NOMO-1 (cell line): Measurements from ENCODE around the gene PIK3C3.
"Not testable (repeated sequence)": the region's sequence is repeated elsewhere in the genome, so short reads cannot be mapped to it uniquely, and the experiment has no call there.

Experiments
- DNase-seq, 2 experiments: peaks; one replicate each; lab custom pipeline; 2025; ENCODE audit not compliant: unreplicated experiment in 2 of 2; lab: John Stamatoyannopoulos, UW

PIK3C3 gene

DNA sequence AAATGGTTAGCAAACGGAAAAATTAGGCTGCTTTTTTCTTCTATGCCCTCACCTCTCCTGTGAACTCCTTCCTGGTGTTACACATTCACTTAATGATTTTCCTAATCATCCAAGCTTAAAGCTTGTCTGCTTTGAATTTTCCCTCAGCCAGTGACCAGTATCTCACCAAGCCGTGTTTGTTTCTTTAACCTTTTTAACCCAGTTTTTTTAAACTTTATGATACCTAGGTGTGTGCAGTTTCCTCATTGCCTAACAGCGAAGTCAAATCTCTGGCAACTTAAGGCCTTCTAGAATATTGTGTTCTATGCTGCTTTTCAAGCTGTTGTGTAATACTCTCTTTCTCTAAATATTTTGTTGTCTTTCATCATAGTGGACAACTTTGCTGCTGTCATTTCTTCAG lies 113.0 kb downstream of the PIK3C3 start:
- DNase-seq, result no peak

DNA sequence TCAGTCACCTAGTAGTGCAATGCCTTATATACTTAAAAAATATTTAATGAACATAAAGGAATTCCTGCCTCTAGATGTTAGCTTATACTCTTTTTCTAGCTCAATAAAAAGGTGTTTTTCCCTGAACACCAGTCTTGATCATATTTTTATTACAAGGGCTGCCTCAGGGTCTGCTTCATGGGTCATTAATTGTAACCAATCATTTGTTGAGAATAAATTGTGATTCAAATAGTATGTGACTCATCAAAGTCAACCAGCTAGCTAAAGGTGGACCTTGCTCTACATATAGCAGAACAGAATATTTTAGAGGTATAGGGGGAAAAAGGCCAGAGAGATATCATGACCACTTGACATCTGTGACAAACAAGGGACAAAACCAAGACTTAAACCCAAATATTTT lies 114.0 kb downstream of the PIK3C3 start:
- no peak for DNase-seq

DNA sequence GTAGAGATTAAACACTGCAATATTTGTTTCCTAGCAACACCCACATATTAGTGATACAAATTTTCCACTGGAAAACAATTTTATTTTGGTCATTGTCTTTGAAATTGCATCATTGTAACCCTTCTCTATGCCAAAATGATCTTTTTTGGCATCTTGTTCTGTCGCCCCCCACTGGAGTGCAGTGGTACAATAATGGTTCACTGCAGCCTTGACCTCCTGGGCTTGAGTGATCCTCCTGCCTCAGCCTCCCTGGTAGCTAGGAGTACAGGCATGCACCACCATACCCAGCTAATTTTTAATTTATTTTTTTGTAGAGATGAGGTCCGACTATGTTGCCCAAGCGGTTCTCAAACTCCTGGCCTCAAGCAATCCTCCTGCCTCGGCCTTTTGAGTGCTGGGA lies 117.4 kb downstream of the PIK3C3 start:
- no peak for DNase-seq

DNA sequence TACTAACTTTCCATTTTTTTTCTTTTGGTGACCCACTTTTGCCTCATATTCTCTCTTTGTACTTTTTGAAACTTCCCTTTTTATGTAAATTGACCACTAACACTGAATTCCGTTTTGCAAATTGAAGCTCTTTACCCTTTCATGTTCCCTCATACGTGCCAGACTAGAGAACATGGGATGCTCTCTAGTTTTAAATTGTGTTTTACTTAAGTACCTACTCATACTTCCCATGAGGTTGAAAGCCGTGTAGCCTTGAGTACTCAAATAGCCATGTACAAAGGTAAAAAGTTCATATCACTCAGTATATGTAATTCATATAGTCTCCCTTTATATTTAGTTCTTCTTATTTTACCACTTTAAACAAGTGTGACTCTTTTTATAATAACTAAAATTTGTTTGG lies 119.7 kb downstream of the PIK3C3 start:
- DNase-seq, result no peak

DNA sequence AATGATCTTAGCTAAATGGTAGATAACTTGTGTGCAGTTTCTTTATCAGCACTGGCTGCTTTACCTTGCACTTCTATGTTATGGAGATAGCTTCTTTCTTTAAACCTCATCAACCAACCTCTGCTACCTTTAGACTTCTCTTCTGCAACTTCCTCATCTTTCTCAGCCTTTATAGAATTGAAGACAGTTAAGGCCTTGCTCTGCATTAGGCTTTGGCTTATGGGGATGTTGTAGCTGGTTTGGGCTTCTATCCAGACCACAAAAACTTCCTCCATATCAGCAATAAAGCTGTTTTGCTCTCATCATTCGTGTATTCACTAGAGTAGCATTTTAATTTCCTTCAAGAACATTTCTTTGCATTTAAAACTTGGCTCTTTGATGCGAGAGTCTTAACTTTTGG lies 123.7 kb downstream of the PIK3C3 start:
- DNase-seq, result peak in 1 of 2 experiments; percentile 23

DNA sequence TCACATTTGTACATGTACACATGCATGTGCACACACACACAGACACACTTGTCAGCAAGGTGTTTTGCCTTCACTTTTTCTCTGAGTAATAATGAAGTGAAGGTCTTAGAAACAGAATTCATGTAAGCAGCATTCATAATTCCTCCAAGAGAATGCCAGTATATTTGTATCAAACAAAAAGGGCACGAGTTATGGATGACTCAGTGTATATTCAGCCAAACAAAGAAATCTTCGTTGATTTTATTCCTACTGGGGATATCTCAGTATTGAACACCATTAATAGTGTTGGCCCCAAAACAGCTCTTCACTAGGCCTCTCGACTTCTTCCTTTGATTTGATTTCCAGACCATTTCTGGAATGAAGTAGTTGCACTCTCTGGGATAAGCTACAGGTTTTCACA lies 125.3 kb downstream of the PIK3C3 start:
- no peak for DNase-seq

DNA sequence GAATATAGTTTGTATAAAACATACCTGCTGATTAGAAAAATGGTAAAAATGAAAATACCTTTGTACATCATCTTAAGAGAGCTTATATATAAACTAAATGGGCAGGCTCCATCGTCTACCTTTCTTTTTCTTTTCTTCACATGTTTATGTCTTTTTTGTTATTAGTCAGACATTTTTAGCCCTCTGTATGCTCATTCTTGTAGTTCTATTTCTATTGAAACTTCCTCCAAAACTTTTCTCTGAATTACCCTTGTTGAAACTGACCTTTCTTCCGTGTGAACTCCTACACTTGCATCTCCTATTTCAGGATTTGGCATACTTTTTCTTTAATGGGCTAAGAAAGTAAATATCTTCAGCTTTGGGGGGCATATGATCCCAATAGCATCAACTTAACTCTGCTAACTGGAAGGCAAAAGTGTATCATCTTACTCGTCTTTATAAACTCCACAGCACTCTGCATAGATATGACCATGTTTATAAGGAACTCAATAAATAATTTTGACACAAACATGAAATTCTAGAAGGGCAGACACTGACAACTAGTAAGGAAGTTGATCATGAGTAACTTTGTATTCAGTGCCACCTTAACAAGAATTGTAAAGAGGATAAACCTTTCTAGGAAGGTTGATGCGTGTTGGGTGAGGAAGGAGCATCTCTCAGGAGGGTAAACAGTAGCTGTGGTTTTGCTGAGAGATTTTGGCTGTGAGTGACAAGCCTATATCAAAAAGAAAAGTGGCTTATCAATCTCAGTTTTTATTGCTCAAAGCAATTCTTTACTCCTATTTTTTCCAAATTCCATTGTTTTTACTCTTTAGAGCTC lies 127.6 kb downstream of the PIK3C3 start:
- no peak for DNase-seq

DNA sequence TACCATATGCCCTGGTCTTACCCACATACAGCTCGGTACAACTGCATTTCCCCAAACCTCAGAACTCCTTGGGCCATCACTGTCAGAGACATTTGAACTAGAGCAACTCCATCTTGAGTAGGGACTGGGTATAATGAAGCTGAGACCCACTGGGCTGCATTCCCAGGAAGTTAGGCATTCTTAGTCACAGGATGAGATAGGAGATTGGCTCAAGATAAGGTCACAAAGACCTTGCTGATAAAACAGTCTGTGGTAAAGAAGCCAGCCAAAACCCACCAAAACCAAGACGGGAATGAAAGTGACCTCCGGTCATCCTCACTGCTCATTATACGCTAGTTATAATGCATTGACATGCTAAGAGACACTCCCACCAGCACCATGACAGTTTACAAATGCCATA lies 131.3 kb downstream of the PIK3C3 start:
- no peak for DNase-seq

DNA sequence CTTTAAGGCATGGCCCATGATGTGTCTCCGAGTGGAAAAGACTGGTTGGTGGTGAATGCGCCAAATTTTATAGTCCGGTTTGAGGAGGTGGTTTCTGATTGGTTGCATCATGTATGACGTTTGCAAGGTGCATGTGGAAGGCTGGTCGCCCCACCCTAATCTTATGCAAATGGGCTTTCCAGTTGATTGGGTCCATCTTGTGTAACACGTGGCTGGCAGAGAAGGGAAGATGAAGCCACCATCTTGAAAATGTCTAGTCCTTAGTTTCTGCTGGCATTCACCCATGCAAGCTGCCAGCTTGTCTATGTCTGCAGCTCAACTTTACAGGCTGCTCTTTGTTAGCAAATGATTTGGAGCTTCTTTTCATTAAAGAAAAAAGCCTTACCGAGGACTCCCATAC lies 132.2 kb downstream of the PIK3C3 start:
- DNase-seq, result no peak

DNA sequence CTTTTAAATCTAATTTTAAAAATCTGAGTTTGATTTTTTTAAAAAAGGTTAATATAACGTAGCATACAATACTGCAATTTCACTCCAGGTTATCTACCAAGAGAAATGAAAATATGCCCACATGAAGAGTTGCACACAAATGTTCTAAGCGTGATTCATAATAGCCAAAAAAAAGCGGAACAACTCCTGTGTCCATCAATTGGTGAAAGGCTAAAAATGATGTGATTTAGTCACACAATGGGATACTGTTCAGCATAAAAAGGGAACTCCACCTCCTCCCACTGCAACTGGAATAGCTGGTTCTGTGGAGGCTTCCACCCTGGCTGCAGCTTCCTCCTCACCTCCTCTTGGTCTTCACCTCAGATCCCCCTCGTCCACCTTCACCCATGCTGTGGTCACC lies 132.8 kb downstream of the PIK3C3 start:
- DNase-seq, result peak; percentile 10 to 28

DNA sequence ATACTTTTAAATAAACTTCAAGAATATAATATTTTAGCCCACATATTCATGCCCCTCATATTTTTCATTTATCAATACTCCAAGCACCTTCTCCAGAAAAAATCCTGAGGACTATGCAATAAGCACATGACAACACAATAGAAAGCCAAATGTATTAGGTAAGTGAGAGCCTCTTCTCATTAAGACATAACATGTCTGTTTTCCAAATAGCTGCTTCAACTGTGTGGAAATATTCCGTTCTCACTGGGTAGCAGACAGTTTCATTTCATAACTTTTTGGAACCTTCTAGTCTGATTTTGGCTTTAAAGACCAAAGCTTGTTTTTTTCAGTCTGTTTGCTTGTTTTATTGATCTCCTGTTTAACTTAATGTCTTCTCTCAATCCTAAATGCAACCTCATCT lies 137.8 kb downstream of the PIK3C3 start:
- no peak for DNase-seq

DNA sequence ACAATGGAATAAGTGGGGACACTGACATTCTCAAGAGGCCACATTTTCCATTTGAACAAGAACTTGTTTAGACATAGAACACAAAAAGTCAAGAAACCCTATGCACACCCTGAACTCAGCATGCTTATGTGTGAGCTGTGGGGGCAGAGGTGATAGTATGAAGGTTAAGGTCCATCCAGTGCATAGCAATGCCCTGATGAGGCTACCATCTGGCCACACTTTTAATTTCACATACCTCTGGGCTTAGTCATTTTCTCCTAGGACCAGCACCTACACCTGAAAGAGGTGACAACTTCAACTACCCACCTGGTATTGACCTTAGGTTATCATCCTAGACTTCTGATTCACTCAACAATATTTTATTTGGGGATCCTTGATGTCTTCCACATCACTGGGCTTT lies 139.8 kb downstream of the PIK3C3 start:
- DNase-seq, result no peak

DNA sequence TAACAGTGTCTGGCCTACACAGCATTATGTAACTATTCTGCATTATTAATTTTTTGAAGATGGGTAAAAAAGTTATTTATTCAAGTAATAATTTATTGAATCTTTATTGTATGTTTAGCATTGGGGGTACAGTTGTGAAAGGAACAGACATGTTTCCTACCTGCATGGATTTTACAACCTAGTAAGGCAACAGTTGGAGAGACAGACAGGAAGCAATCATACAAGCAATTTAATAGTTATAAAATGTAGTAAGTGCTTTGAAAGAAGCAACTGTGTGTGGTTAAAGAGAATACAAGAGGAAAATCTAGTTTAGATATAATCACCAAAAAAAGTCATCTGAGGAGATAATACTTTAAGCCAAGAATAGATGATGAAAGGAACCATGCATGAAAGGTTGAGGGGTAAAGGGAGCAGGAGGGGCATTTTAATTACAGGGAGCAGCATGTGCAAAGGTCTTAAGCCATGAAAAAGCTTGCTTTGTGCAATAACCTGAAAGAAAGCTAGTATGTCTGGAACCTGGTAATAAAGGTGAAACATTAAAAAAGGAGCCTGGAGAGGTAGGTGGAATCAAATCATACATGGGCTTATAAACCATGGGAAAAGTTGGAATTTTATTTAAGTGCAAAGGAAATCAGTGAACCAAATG lies 140.8 kb downstream of the PIK3C3 start:
- no peak for DNase-seq

DNA sequence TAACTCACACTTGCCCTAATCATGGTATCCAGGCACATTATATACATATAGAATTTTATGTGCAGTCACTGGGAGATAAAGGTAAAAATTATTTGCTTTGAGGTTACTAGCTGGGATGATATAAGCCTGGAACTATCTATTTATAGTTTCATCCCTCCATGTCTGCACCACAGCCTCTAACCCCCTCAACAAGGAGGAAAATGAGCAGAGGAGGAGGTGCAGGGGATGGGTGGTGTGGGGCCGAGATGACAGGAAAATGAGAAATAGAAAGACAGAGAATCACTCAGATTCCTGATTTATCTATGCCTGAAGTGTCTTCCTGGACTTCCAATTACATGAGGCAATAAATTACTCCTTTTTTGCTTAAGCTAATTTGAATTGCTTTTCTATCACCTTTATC lies 145.2 kb downstream of the PIK3C3 start:
- DNase-seq, result no peak

DNA sequence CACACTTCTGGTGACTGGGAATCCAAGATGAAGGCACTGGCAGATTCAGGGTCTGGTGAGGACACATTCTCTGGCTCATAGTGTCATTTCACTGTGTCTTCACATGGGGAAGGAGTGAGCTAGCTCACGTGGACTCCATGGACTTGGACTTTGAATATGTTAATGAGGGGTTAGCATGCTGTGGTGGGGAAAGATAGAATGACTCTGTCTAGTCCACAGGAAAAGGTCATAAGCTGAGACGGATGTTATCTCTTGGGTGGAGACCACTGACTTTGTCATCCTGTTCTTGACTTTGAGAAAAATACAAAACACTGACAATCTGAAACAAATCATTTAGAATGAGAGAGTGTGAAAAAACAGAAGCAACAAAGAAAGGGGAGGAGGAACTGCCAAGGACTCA lies 145.9 kb downstream of the PIK3C3 start:
- no peak for DNase-seq

DNA sequence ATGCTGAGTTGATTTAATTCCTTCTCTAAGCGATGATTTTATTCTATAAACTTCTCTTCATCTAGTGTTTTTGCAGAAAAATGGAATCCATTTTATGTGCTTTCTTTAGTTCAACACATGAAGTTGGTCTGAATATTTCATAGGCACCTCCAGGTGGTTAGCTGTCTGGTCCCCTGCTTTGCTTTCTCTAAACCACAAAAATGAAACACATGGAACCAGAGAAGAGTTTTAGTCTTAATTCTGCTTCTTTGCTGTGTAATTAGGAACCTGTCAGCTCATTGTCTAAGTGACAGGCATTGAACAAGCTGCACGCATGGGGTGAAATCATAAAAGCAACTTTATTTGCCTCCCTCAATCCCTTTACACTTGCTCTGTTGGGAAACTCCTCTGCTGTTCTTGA lies 150.4 kb downstream of the PIK3C3 start:
- no peak for DNase-seq

DNA sequence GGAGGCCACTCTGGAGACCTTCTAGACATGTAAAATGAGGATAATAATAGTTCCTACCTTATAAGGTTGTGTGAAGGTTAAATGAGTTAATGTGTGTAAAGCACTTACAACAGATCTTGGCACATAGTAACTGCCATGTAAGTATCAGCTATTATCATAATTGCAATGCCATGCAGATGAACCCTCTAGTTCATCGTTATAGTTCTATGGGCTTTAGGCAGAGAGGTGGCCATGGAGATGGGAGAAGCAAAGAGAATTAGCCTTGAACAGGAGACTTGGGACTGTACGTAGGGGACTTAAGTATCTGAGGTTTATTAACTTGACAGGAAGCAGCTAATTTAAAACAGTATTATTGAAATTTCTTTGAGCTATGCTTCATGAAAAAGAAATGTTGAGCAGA lies 151.8 kb downstream of the PIK3C3 start:
- DNase-seq, result no peak

DNA sequence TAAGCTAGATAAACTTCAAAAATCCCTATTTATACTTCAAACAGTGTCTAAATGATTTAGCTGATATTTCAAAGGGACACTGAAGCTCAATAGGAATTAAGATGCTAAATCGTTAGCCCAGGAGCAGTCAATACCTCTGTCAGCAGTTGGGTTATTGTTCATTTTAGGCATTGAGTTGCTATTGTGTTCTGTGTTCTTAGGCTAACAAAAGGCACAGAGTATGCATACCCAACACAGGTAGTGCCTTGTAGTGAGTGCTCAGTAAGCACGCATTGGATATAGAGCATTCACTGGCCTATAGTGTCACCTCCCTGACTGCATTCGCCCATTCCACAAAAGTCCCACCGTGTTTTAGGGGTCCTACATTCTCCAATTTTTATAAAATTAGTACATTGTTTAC lies 152.3 kb downstream of the PIK3C3 start:
- no peak for DNase-seq

DNA sequence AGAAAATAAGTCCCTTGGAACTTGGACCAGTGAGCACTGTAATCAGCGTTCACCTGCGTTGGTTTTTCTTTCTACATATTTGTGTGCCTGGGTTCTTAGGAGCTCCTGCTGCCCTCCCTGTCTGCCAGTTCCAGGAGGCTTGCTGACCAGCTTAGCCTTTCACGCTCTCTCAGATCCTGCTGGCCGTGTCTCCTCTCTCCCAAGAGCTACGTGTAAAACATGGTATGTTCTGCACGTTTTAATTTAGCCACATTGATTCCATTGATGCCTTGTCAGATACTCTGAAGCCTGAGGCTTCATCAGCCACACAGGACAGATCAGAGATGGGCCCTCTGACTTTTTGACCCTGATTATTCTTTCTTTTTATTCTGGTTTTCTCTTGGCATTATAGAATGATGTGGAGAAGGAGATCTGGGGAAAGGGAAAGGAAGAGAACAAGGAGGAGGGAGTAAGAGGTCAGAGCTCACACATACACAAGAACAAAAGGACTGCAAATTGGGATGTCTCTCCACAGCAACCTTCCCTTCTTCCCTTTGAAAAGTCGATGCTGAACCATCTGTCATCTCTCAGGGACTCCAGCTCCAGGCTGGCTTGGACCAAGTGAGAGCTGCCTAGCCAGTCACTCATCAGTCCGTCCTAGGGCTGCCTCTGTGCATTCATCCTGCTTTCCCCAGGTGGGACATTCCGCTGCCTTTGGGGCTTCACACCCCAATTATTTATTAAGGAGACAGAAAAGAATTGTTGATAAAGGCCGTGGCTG lies 152.8 kb downstream of the PIK3C3 start:
- no peak for DNase-seq

DNA sequence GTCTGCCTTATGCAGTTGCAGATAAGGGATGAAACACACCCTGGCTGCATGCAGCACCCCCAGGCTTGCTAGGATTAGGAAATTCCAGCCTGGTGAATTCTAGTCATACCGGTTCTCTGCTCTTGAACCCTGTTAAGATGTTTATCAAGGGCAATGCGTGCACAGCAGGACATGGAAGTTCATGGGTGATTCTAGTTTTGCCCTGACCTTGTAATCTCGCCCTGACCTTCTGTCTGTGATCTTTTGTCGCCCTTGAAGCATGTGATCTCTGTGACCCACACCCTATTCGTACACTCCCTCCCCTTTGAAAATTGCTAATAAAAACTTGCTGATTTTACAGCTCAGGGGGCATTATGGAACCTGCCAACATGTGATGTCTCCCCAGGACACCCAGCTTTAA lies 157.1 kb downstream of the PIK3C3 start:
- not testable (repeated sequence) for DNase-seq

DNA sequence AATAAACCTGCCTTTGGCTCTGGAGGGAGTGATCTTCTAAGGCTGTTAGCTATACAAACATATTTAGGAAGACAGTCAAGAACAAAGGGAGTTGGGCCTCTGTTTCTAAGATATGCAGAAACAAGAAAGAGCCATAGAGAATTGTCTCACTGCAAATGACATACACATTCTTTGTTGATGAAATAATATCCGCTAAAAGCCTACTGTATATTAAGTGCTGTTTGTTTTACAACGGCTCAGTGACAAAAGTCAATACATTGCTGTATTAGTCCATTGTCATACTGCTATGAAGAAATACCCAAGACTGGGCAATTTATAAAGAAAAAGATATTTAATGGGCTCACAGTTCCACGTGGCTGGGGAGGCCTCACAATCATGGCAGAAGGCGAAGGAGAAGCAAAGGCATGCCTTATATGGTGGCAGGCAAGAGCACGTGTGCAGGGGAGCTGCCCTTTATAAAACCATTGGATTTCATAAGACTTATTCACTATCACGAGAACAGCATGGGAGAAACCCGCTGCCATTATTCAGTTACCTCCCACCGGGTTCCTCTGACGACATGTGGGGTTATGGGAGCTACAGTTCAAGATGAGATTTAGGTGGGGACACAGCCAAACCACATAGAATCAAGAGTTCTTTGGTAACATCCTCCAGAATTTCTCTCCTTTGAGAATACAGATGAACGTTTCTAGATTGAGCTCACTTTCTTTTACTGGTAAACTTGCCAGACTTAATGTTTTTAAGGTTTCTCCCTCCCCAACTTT lies 157.8 kb downstream of the PIK3C3 start:
- peak in 1 of 2 experiments; percentile 52 for DNase-seq
